Right lobe of liver (tissue), 4 donors: Measurements from ENCODE around the gene TRAPPC2B.

Experiments
- POLR2A ChIP-seq: fragments of 450-650 bp; IDR thresholded peaks from one replicate; pipeline ENCODE4 v1.6.1; 2017; ENCODE audit warnings: antibody characterized with exemption, mild to moderate bottlenecking
- TF ChIP-seq, protein P1 (sequence below), 4 donors: fragments of 200-600 bp in 3 of 4; fragments of 450-650 bp in 1 of 4; IDR thresholded peaks; one replicate each; pipeline versions ENCODE4 v1.5.1 to v1.8.0; 2016 to 2022; ENCODE audit warnings: antibody characterized with exemption in 4 of 4, mild to moderate bottlenecking in 2 of 4
- donor health status: DM: no; HTN: no; CAD: no.
- donor health status: DM: no; HTN: no; CAD: no.
- donor health status: DM: no; HTN: yes; CAD: no.

DNA sequence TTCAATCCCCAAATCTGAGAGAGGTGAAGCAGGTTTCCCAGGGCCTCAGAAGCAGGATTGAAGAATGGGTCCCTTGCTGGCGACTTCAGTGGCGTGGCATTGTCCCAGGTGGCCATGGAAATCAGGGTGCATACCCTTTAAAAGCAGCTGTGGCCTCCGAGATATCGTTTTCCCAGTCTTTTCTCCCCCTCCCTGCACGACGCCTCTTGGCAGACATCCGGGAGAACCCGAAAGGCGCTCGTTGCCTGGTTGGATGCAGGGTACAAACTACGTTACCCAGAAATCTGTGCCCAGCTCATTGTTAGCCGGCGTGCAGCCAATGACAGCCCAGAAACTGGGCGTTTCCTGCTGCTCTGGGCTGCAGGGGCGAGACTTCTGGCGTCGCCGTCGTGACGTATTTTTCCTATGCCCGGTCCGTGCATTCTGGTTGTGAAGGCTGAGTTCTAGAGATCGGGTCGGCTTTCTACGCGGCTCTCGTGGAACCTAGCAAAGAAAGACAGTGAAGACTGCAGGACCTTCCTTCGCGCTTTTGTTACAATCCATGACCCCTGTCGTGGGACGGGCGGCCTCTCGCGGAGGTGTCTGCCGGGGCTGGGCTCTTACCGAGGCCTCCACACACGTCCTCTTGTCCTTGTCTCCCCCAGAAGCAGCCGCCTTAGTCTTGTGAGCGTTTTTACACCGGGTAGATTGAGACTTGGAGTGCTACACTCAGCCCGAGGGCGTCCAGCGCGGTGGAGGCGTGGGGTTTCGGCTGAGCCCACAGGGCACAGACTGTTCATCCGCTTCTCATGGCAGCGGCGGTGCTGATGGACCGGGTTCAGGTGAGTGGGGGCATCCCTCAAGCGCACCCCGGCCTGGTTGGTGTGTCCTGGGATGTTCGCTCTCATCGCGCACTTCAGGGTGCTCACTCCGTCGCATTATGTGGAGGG is 12.2 kb upstream of the TRAPPC2B start, which contains the start of gene ZNF304:
- TF ChIP-seq, protein P1, sequence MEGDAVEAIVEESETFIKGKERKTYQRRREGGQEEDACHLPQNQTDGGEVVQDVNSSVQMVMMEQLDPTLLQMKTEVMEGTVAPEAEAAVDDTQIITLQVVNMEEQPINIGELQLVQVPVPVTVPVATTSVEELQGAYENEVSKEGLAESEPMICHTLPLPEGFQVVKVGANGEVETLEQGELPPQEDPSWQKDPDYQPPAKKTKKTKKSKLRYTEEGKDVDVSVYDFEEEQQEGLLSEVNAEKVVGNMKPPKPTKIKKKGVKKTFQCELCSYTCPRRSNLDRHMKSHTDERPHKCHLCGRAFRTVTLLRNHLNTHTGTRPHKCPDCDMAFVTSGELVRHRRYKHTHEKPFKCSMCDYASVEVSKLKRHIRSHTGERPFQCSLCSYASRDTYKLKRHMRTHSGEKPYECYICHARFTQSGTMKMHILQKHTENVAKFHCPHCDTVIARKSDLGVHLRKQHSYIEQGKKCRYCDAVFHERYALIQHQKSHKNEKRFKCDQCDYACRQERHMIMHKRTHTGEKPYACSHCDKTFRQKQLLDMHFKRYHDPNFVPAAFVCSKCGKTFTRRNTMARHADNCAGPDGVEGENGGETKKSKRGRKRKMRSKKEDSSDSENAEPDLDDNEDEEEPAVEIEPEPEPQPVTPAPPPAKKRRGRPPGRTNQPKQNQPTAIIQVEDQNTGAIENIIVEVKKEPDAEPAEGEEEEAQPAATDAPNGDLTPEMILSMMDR (IDR thresholded peaks at IDR 0.05), result no peak
- no peak for TF ChIP-seq POLR2A
